ENCODE data around the gene CCDC15.

GRCh38 chr11:125080531-125080911, 126.5 kb downstream of the CCDC15 start:
- TF ChIP-seq, protein P1, sequence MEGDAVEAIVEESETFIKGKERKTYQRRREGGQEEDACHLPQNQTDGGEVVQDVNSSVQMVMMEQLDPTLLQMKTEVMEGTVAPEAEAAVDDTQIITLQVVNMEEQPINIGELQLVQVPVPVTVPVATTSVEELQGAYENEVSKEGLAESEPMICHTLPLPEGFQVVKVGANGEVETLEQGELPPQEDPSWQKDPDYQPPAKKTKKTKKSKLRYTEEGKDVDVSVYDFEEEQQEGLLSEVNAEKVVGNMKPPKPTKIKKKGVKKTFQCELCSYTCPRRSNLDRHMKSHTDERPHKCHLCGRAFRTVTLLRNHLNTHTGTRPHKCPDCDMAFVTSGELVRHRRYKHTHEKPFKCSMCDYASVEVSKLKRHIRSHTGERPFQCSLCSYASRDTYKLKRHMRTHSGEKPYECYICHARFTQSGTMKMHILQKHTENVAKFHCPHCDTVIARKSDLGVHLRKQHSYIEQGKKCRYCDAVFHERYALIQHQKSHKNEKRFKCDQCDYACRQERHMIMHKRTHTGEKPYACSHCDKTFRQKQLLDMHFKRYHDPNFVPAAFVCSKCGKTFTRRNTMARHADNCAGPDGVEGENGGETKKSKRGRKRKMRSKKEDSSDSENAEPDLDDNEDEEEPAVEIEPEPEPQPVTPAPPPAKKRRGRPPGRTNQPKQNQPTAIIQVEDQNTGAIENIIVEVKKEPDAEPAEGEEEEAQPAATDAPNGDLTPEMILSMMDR (IDR thresholded peaks at IDR 0.05), result no peak
- TF ChIP-seq POLR2A (IDR thresholded peaks at IDR 0.05), result no peak
